A673 (cell line): ENCODE results near the gene GXYLT1. TPM values are rescaled to one million over a fixed set of nuclear protein-coding genes. Genes with fewer than 3 reads are reported as not detected.
A peak's percentile ranks its signal among the peaks of the same experiment; 100 is the strongest.

Source experiments
- BruUV-seq: library from RNA; stranded (reverse); fragments of 400-500 nt; replicated peaks from 2 replicates; lab custom pipeline; 2021; lab: Mats Ljungman, UMichigan
- CTCF ChIA-PET: fragments of 300-600 bp; sonication (Branson Sonifier 250); formaldehyde crosslinking; loops from one replicate; lab custom pipeline; 2022; ENCODE audit warnings: antibody characterized with exemption; lab: Charles Lee
- POLR2A ChIA-PET: fragments of 300-600 bp; sonication (Branson Sonifier 250); formaldehyde crosslinking; loops from one replicate; lab custom pipeline; 2022; ENCODE audit warnings: antibody characterized with exemption; ENCODE audit not compliant: low non-redundant PET; lab: Charles Lee
- DNase-seq: peaks from one replicate; pipeline ENCODE4 v3.0.0-alpha.2; 2015; ENCODE audit warnings: low spot score
- H3K27ac ChIP-seq: fragments of 200-600 bp; sonication (generic); 2 replicates; pipeline ENCODE4 v1.5.1; 2016; ENCODE audit warnings: mixed run types, low read depth, mild to moderate bottlenecking, mixed read lengths, antibody characterized with exemption, low read length; ENCODE audit not compliant: poor library complexity, severe bottlenecking
- H3K27me3 ChIP-seq: fragments of 200-600 bp; sonication (generic); replicated peaks from 2 replicates; pipeline ENCODE4 v1.6.1; 2017; ENCODE audit warnings: mixed run types, low read depth, mild to moderate bottlenecking, mixed read lengths, antibody characterized with exemption, low read length; ENCODE audit not compliant: insufficient read depth, poor library complexity
- H3K36me3 ChIP-seq: fragments of 200-600 bp; sonication (generic); 2 replicates; pipeline ENCODE4 v1.6.1; 2016; ENCODE audit warnings: mixed run types, mild to moderate bottlenecking, mixed read lengths, antibody characterized with exemption, low read length; ENCODE audit not compliant: insufficient read depth, poor library complexity, severe bottlenecking
- H3K4me1 ChIP-seq: fragments of 200-600 bp; sonication (generic); 2 replicates; pipeline ENCODE4 v1.6.1; 2017; ENCODE audit warnings: mixed run types, mild to moderate bottlenecking, mixed read lengths, antibody characterized with exemption, low read length; ENCODE audit not compliant: insufficient read depth, poor library complexity, severe bottlenecking
- H3K4me3 ChIP-seq: fragments of 200-600 bp; sonication (generic); 2 replicates; pipeline ENCODE4 v1.5.1; 2016; ENCODE audit warnings: low read depth, mixed run types, mild to moderate bottlenecking, mixed read lengths, low read length; ENCODE audit not compliant: poor library complexity, severe bottlenecking
- H3K9me3 ChIP-seq: fragments of 200-600 bp; sonication (generic); 2 replicates; pipeline ENCODE4 v1.6.1; 2016; ENCODE audit warnings: mixed run types, low read depth, mild to moderate bottlenecking, mixed read lengths, antibody characterized with exemption, low read length; ENCODE audit not compliant: poor library complexity, severe bottlenecking
- CTCF ChIP-seq: fragments of 300-800, 200-600 bp; sonication (generic); conservative IDR thresholded peaks from 2 replicates; pipeline ENCODE4 v1.5.1; 2017; ENCODE audit warnings: low read depth, mild to moderate bottlenecking, antibody characterized with exemption, low read length, moderate library complexity, mixed read lengths
- EZH2 ChIP-seq: fragments of 200-600 bp; sonication (generic); IDR thresholded peaks from 2 replicates; pipeline ENCODE4 v1.6.1; 2017; ENCODE audit warnings: borderline replicate concordance, low read depth, mild to moderate bottlenecking, mixed read lengths, antibody characterized with exemption, low read length; ENCODE audit not compliant: poor library complexity, severe bottlenecking
- intact Hi-C: fragments of 100-400 bp; cut with micrococcal nuclease; formaldehyde crosslinking; loops from one replicate; pipeline ENCODE4 v1.10.0; 2022; ENCODE audit not compliant: unreplicated experiment
- total RNA-seq: library from RNA; stranded (reverse); gene quantifications from 2 replicates; pipeline ENCODE4 v1.2.3, GENCODE V29; 2021

Gene GXYLT1
- total RNA-seq, 1 experiment from 2014 or later: 25.0 TPM

- ChIA-PET CTCF (no interaction called here), POLR2A (no interaction called here)
- no peaks in the 10 kb centered on the region for H3K9me3 ChIP-seq
- peaks cover 19% of the 10 kb centered on the region for H3K4me1 ChIP-seq
- no peaks in the 10 kb centered on the region for H3K36me3 ChIP-seq
- TF ChIP-seq EZH2 (no peak), CTCF (no peak)
- H3K27ac ChIP-seq: no peak overlapping the region
- no TSS peak for BruUV-seq
- intact Hi-C loops: loop anchor here (2.0 to 10.0 kb wide), 4 partner anchors 60 to 828 kb away; no protein-coding TSS in a partner anchor
- peak; percentile 50 for DNase-seq
- H3K27me3 ChIP-seq: no peaks in the 10 kb centered on the region
- H3K4me3 ChIP-seq: no peak overlapping the region
Measured at GRCh38 chr12:42104784-42105183, 39.9 kb downstream of the GXYLT1 start.

GRCh38 chr12:42104087-42104486 lies 40.6 kb downstream of the GXYLT1 start:
- BruUV-seq: no TSS peak
- Histone ChIP-seq H3K36me3 (no peaks in the 10 kb centered on the region), H3K4me1 (peaks cover 19% of the 10 kb centered on the region), H3K9me3 (no peaks in the 10 kb centered on the region), H3K27ac (no peak overlapping the region), H3K4me3 (no peak overlapping the region), H3K27me3 (no peaks in the 10 kb centered on the region)
- intact Hi-C loops: loop anchor here (2.0 to 10.0 kb wide), 4 partner anchors 61 to 827 kb away; no protein-coding TSS in a partner anchor
- peak; percentile 8 for DNase-seq
- TF ChIP-seq CTCF (peak; percentile 65), EZH2 (no peak)
- ChIA-PET CTCF (no interaction called here), POLR2A (no interaction called here)

GRCh38 chr12:42103155-42103554 lies 41.5 kb downstream of the GXYLT1 start:
- ChIA-PET POLR2A (no interaction called here), CTCF (no interaction called here)
- Histone ChIP-seq H3K27ac (no peak overlapping the region), H3K4me3 (no peak overlapping the region), H3K4me1 (peaks cover 19% of the 10 kb centered on the region), H3K9me3 (no peaks in the 10 kb centered on the region), H3K27me3 (no peaks in the 10 kb centered on the region), H3K36me3 (no peaks in the 10 kb centered on the region)
- DNase-seq: no peak
- BruUV-seq: no TSS peak
- TF ChIP-seq CTCF: no peak
- no peak for TF ChIP-seq EZH2
- intact Hi-C loops: loop anchor here (10.0 kb wide), 2 partner anchors 62 to 168 kb away; no protein-coding TSS in a partner anchor
